Forelimb muscle (tissue), 1 donor: ENCODE results near the gene METRN. TPM values are rescaled to one million over a fixed set of nuclear protein-coding genes. Genes with fewer than 3 reads are reported as not detected.

ENCODE experiments used
- DNase-seq: peaks from one replicate; pipeline ENCODE4 v3.0.0-alpha.2; 2013; ENCODE audit warnings: low read depth
- polyA plus RNA-seq: library from polyadenylated mRNA; unstranded; fragments of 120-200 nt; gene quantifications from one replicate; pipeline ENCODE4 v1.2.1, GENCODE V29; 2013; ENCODE audit not compliant: insufficient read length

METRN gene
- polyA plus RNA-seq, 1 donor: 26.1 TPM

- no peak for DNase-seq
Measured at GRCh38 chr16:723695-724094, 8.8 kb downstream of the METRN start.

DNA sequence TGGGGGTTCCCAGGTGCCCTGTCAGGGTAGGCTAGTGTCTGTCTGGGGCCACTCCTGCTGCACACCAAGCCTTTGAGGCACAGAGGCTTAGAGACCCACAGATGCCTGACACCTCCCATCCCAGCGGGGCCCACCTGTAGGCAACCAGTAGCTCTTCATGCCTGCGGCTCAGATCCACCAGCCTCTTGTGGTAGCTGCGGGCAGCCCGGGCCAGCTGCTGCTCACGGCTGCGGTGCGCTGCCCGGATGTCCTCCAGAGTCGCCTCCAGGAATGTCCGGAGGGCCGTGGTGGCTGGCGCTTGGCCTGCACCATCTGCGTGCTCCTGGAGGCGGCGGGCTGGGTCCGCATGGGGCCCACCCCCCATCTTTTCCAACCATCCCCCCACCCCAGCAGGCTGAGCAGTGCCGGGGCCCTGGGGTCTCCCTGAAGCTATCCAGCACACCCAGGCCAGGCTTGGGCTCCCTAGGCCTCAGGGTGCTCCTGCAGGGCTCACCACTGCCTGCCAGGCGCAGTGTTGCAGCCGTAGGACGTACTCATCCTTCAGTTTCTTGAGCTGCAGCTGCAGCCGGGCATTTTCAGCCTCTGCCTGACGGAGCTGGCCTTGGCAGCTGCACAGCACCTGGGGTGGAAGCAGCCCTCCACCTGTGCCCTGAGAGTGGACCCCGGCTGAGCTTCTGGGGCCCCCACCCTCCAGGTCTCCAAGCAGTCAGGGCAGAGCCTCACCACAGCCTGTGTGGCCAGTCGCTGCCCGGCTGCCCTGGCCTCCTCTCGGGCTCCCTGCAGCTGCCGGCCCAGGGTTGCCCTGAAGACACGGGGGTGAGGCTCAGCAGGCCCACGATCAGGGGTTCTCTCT is 9.5 kb downstream of the METRN start:
- no peak for DNase-seq

DNA sequence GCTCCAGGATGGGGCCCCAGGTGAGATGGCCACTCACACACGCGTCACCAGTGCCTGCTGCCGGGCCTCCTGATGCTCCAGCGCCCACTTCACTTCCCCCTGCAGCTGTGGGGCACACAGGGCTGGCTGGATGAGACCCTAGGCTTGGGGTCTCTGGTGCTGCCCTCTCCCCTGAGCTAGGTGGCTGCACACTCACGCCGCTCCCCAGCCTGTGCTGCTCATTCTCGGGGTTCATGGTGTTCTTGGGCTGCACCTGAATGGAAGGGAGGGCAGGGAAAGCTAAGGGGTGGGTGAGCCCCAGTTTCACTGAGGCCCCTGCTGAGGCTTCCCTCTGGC is 10.1 kb downstream of the METRN start:
- no peak for DNase-seq

DNA sequence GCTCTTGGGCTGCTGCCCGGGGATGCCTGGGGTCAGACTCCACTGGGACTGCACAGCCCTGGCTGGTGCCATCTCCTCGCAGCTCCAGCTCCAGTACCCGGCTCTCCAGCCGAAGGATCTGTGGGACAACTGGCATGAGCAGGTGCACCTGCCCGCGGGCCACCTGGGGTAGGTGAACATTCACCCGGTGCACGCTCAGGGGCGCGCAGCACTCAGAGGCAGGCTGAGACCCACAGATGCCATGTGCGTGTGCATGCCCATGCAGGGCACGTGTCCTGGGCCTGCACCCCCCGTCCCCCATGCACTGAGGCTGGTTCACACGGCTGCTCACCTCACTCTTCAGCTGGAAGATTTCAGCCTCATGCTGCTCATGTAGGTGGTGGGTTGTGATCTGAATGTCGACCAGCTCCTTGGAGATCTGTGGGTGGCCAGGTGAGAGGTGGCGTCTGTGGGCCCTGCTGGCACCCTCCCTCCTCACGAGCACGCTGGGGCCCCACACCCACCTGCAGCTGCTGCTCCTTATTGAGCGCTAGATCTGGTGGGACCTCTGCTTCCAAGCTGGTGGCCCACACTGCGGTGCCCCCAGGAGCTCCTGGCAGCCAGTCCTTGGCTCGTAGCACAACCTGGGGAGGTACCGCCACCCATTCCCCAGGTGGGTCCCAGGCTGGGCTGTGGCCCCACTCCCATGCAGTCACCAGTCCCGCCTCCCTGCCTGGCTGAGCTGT is 10.7 kb downstream of the METRN start:
- DNase-seq: no peak

- DNase-seq: no peak
Measured at GRCh38 chr16:726188-726437, 11.2 kb downstream of the METRN start.

GRCh38 chr16:726438-727290 is 11.7 kb downstream of the METRN start, which contains the start of the genes CCDC78 and HAGHL:
Gene CCDC78 (minus strand): TSS chr16:726443. CDS start chr16:726367, 76 bp downstream.
Gene HAGHL (plus strand): TSS chr16:727106. CDS start chr16:727510, 404 bp downstream.
- no peak for DNase-seq

GRCh38 chr16:727291-727977 is 12.5 kb downstream of the METRN start:
- no peak for DNase-seq

- no peak for DNase-seq
Measured at GRCh38 chr16:728131-728889, 13.4 kb downstream of the METRN start.

- no peak for DNase-seq
Measured at GRCh38 chr16:728890-729744, 14.2 kb downstream of the METRN start.

GRCh38 chr16:729768-730665 is 15.1 kb downstream of the METRN start:
- no peak for DNase-seq

DNA sequence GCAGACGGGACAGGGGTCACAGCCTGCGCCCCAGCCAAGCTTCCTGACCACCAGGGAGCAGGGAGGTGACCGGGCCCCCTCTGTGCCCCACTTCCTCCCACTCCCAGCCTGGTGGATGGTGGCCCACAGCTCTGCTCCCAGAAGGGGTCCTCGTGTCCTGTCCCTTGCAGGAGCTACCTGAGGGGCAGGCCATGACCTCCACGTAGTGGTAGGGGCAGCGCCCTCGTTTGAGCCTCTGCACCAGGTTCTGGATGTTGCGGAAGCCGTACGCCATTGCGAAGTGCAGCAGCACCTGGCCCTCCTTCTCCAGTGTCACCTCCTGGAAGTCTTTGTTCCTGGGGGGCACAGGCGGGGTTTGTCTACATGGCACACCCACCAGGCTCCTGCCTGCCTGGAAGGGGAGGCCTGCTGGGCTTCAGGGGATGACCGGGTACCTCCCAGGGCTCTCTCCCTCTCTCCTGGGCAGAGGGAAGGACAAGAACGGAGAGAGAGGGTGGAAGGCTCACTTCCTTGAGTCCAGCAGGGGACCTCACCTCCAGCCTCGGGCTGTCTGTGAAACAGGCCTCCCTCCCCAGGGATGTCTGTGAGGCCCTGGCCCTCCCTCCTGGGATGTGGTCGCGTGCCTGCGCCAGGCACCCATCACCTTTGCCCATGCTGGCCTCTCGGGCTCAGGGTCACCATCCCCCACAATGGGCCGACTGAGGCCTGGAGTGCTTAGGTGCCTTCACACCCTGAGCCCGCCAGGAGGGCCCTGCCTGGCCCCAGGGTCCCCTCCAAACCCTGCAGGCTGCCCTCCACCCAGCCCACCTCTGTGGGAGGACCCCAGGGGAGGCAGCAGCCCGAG is 16.0 kb downstream of the METRN start:
- DNase-seq: no peak

- no peak for DNase-seq
Measured at GRCh38 chr16:732332-732731, 17.4 kb downstream of the METRN start.

DNA sequence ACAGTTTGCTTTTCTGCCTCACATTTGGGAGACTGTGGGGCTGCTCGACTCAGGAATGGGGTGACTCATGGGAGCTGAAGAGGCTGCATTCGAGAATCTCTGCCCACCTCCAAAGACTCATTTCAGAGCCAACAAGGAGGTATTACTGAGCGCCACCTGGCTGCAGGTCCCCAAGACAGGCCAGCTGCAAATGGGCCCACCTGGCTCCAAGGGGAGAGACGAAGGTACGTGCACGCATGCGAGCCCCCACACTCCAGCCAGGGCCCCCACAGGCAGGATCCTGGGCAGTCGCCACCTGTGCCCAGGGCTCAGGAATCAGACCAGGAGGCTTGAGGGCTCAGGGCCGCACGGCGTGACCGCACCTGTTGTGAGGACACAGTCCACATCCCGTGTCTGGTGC is 18.0 kb downstream of the METRN start:
- no peak for DNase-seq

DNA sequence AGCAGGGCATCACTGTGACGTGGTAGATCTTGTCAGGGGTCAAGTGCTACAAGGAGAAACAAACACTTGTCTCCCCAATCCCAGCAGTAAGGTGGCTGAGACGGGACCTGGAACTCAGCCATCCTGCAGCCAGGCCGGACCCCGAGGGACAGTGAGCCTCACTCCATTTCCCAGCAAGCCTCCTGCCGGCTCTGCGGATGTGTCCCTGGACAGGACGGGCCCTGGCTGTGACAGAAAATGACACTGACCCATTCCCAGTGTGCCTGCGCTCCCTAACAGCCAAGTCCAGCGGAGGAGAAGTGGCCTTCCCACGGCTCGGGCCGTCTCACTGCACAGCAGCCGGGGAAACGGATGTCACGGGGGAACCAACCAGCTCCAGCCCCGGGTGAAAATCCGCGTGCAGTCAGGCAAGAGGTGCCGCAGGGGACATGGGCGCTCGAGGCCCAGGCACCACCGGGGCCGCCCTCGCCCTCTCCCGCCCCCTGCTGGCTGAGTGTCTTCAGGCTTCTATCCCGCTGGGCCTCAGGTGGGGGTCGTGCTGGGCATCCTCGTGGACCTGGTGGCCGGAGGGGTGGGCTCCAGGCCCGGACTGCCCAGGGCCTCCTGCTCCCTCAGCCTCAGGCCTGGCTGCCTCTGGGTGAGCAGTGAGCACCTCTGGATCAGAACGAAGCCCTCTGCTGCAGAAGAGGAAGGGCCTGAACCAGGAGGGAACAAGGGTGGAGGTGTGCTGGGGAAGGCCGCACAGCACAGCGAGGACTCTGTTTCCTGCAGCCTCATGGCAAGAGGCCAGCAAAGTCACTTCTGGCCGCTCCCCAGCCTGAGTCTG is 18.7 kb downstream of the METRN start:
- DNase-seq: no peak

GRCh38 chr16:734208-734980 is 19.5 kb downstream of the METRN start:
- no peak for DNase-seq
